ENCODE data around the gene NPL. TPM values are rescaled to one million over a fixed set of nuclear protein-coding genes. Genes with fewer than 3 reads are reported as not detected.

Gene NPL
- total RNA-seq, 1 donor from 2014 or later: 1.3 TPM

- Histone ChIP-seq H3K9me3 (ENCODE audit: low read depth) (no peaks in the 10 kb centered on the region), H3K4me2 (no peak overlapping the region), H3K27me3 (no peaks in the 10 kb centered on the region), H3K36me3 (peaks cover 59% of the 10 kb centered on the region), H3F3A (ENCODE audit: low read depth) (peaks cover 9% of the 10 kb centered on the region), H3K27ac (no peak overlapping the region), H4K20me1 (ENCODE audit: low read depth) (peaks cover 100% of the 10 kb centered on the region), H3K79me2 (ENCODE audit: low read depth) (peaks cover 100% of the 10 kb centered on the region), H3K4me1 (peaks cover 13% of the 10 kb centered on the region), H3K9ac (no peak overlapping the region), H2AFZ (replicated peaks) (no peak overlapping the region), H3K4me3 (no peak overlapping the region)
- H3K36me3 Mint-ChIP-seq: peaks cover 53% of the 10 kb centered on the region
- no peaks in the 10 kb centered on the region for H3K27me3 Mint-ChIP-seq (ENCODE audit: insufficient read depth, low read depth)
- no peak for DNase-seq (ENCODE audit: low spot score)
- H3K9me3 Mint-ChIP-seq: no peaks in the 10 kb centered on the region
- no peak overlapping the region for H3K4me3 Mint-ChIP-seq
- TF ChIP-seq EZH2 (IDR thresholded peaks at IDR 0.05) (no peak), CTCF (IDR thresholded peaks at IDR 0.05) (no peak), EZH2phosphoT487 (IDR thresholded peaks at IDR 0.05) (no peak)
- no peak overlapping the region for H3K27ac Mint-ChIP-seq
- H3K4me1 Mint-ChIP-seq: peaks cover 9% of the 10 kb centered on the region
These were observed 57.5 kb downstream of the NPL start for GRCh38 chr1:182847105-182847504.

- no peak overlapping the region for H3K9ac ChIP-seq
- Mint-ChIP-seq H3K4me3 (no peak overlapping the region), H3K27me3 (ENCODE audit: insufficient read depth, low read depth) (no peaks in the 10 kb centered on the region), H3K27ac (no peak overlapping the region), H3K36me3 (peaks cover 54% of the 10 kb centered on the region), H3K9me3 (no peaks in the 10 kb centered on the region), H3K4me1 (peaks cover 2% of the 10 kb centered on the region)
- H3K36me3 ChIP-seq: peaks cover 63% of the 10 kb centered on the region
- peaks cover 15% of the 10 kb centered on the region for H3F3A ChIP-seq (ENCODE audit: low read depth)
- no peaks in the 10 kb centered on the region for H3K9me3 ChIP-seq (ENCODE audit: low read depth)
- no peak overlapping the region for H3K4me3 ChIP-seq
- no peak overlapping the region for H3K4me2 ChIP-seq
- DNase-seq (ENCODE audit: low spot score): no peak
- no peak overlapping the region for H3K27ac ChIP-seq
- H3K27me3 ChIP-seq: no peaks in the 10 kb centered on the region
- no peaks in the 10 kb centered on the region for H3K4me1 ChIP-seq
- H3K79me2 ChIP-seq (ENCODE audit: low read depth): peaks cover 100% of the 10 kb centered on the region
- TF ChIP-seq EZH2phosphoT487 (IDR thresholded peaks at IDR 0.05) (no peak), EZH2 (IDR thresholded peaks at IDR 0.05) (no peak), CTCF (IDR thresholded peaks at IDR 0.05) (no peak)
- no peak overlapping the region for H2AFZ ChIP-seq (replicated peaks)
- H4K20me1 ChIP-seq (ENCODE audit: low read depth): peaks cover 100% of the 10 kb centered on the region
These were observed 59.2 kb downstream of the NPL start for GRCh38 chr1:182848736-182849135.

- Histone ChIP-seq H3K4me2 (no peak overlapping the region), H3K36me3 (peaks cover 78% of the 10 kb centered on the region), H2AFZ (replicated peaks) (no peak overlapping the region), H3K9ac (no peak overlapping the region), H3K4me1 (no peaks in the 10 kb centered on the region), H3K27ac (no peak overlapping the region), H4K20me1 (ENCODE audit: low read depth) (peaks cover 100% of the 10 kb centered on the region), H3K27me3 (no peaks in the 10 kb centered on the region), H3K79me2 (ENCODE audit: low read depth) (peaks cover 100% of the 10 kb centered on the region), H3K9me3 (ENCODE audit: low read depth) (no peaks in the 10 kb centered on the region), H3K4me3 (no peak overlapping the region), H3F3A (ENCODE audit: low read depth) (peaks cover 17% of the 10 kb centered on the region)
- Mint-ChIP-seq H3K4me3 (no peak overlapping the region), H3K27me3 (ENCODE audit: insufficient read depth, low read depth) (no peaks in the 10 kb centered on the region), H3K4me1 (no peaks in the 10 kb centered on the region), H3K36me3 (peaks cover 54% of the 10 kb centered on the region), H3K9me3 (no peaks in the 10 kb centered on the region), H3K27ac (no peak overlapping the region)
- no peak for DNase-seq (ENCODE audit: low spot score)
- TF ChIP-seq EZH2 (IDR thresholded peaks at IDR 0.05): no peak
These were observed 60.7 kb downstream of the NPL start for GRCh38 chr1:182850319-182850718.

GRCh38 chr1:182851825-182852224 is 62.3 kb downstream of the NPL start:
- Histone ChIP-seq H3K27me3 (no peaks in the 10 kb centered on the region), H3F3A (ENCODE audit: low read depth) (peaks cover 17% of the 10 kb centered on the region), H3K4me3 (no peak overlapping the region), H3K9ac (no peak overlapping the region), H3K4me2 (no peak overlapping the region), H3K9me3 (ENCODE audit: low read depth) (no peaks in the 10 kb centered on the region), H3K79me2 (ENCODE audit: low read depth) (peaks cover 100% of the 10 kb centered on the region), H3K4me1 (no peaks in the 10 kb centered on the region), H4K20me1 (ENCODE audit: low read depth) (peaks cover 99% of the 10 kb centered on the region), H3K36me3 (peaks cover 86% of the 10 kb centered on the region), H2AFZ (replicated peaks) (no peak overlapping the region), H3K27ac (no peak overlapping the region)
- Mint-ChIP-seq H3K4me3 (no peak overlapping the region), H3K4me1 (no peaks in the 10 kb centered on the region), H3K27ac (no peak overlapping the region), H3K27me3 (ENCODE audit: insufficient read depth, low read depth) (no peaks in the 10 kb centered on the region), H3K36me3 (peaks cover 55% of the 10 kb centered on the region), H3K9me3 (no peaks in the 10 kb centered on the region)
- TF ChIP-seq EZH2phosphoT487 (IDR thresholded peaks at IDR 0.05): no peak
- no peak for TF ChIP-seq EZH2 (IDR thresholded peaks at IDR 0.05)
- TF ChIP-seq CTCF (IDR thresholded peaks at IDR 0.05): no peak
- no peak for DNase-seq (ENCODE audit: low spot score)

Data from neural progenitor cell (in vitro differentiated cells).